ENCODE measurements around the gene OMG. TPM values are rescaled to one million over a fixed set of nuclear protein-coding genes. Genes with fewer than 3 reads are reported as not detected.
"Not testable (repeated sequence)": the region's sequence is repeated elsewhere in the genome, so short reads cannot be mapped to it uniquely, and the experiment has no call there.

Gene OMG
- polyA plus RNA-seq, 4 donors, result 0.52 to 5.9 (median 1.3) TPM; not detected in 1

- Histone ChIP-seq H3K4me3 (ENCODE audit: low read depth in 1 of 3, low read length in 3 of 3) (no peak overlapping the region), H3K27me3 (ENCODE audit: control insufficient read depth in 3 of 3, insufficient read depth in 3 of 3, low read length in 3 of 3) (no peaks in the 10 kb centered on the region), H3K9me3 (ENCODE audit: control insufficient read depth in 2 of 2, insufficient read depth in 1 of 2, low read depth in 1 of 2, low read length in 1 of 2) (no peaks in the 10 kb centered on the region), H3K36me3 (ENCODE audit: control insufficient read depth in 3 of 3, insufficient read depth in 2 of 3, low read depth in 1 of 3, low read length in 3 of 3) (peaks cover 0 to 3% (median 1%) of the 10 kb centered on the region in 3 donors), H3K27ac (ENCODE audit: low read depth in 1 of 3, low read length in 2 of 3) (no peak overlapping the region), H3K4me1 (ENCODE audit: control insufficient read depth in 3 of 3, insufficient read depth in 2 of 3, low read depth in 1 of 3, low read length in 2 of 3) (no peaks in the 10 kb centered on the region)
- no peak for DNase-seq
- WGBS, 3 donors, result 90 to 100% (median 90%) methylated on average over 1 of the region's 1 CpG
- no peak for FAIRE-seq
Measured at GRCh38 chr17:31295489-31295871, 1.6 kb downstream of the OMG start.

- no peaks in the 10 kb centered on the region for H3K9me3 ChIP-seq (ENCODE audit: control insufficient read depth in 2 of 2, insufficient read depth in 1 of 2, low read depth in 1 of 2, low read length in 1 of 2)
- DNase-seq, result no peak
- H3K27me3 ChIP-seq (ENCODE audit: control insufficient read depth in 3 of 3, insufficient read depth in 3 of 3, low read length in 3 of 3), result no peaks in the 10 kb centered on the region
- H3K27ac ChIP-seq (ENCODE audit: low read depth in 1 of 3, low read length in 2 of 3), result no peak overlapping the region
- H3K4me1 ChIP-seq (ENCODE audit: control insufficient read depth in 3 of 3, insufficient read depth in 2 of 3, low read depth in 1 of 3, low read length in 2 of 3), result no peaks in the 10 kb centered on the region
- H3K4me3 ChIP-seq (ENCODE audit: low read depth in 1 of 3, low read length in 3 of 3), result no peak overlapping the region
- H3K36me3 ChIP-seq (ENCODE audit: control insufficient read depth in 3 of 3, insufficient read depth in 2 of 3, low read depth in 1 of 3, low read length in 3 of 3), result peaks cover 0 to 3% (median 1%) of the 10 kb centered on the region in 3 donors
- FAIRE-seq, result no peak
- 83 to 86% (median 85%) methylated on average over 3 of the region's 3 CpGs for WGBS, 3 donors
Measured at GRCh38 chr17:31294820-31295488, 2.1 kb downstream of the OMG start.

- Histone ChIP-seq H3K9me3 (ENCODE audit: control insufficient read depth in 2 of 2, insufficient read depth in 1 of 2, low read depth in 1 of 2, low read length in 1 of 2) (no peaks in the 10 kb centered on the region), H3K27ac (ENCODE audit: low read depth in 1 of 3, low read length in 2 of 3) (no peak overlapping the region), H3K36me3 (ENCODE audit: control insufficient read depth in 3 of 3, insufficient read depth in 2 of 3, low read depth in 1 of 3, low read length in 3 of 3) (peaks cover 0 to 3% (median 1%) of the 10 kb centered on the region in 3 donors), H3K4me3 (ENCODE audit: low read depth in 1 of 3, low read length in 3 of 3) (no peak overlapping the region), H3K4me1 (ENCODE audit: control insufficient read depth in 3 of 3, insufficient read depth in 2 of 3, low read depth in 1 of 3, low read length in 2 of 3) (no peaks in the 10 kb centered on the region), H3K27me3 (ENCODE audit: control insufficient read depth in 3 of 3, insufficient read depth in 3 of 3, low read length in 3 of 3) (no peaks in the 10 kb centered on the region)
- no peak for DNase-seq
- FAIRE-seq, result no peak
- WGBS, 3 donors, result 94 to 98% (median 96%) methylated on average over 3 of the region's 3 CpGs
Measured at GRCh38 chr17:31294231-31294630, 2.8 kb downstream of the OMG start.

GRCh38 chr17:31293581-31293980, 3.5 kb downstream of the OMG start:
- no peak for FAIRE-seq

GRCh38 chr17:31291820-31292219, 5.2 kb downstream of the OMG start:
- H3K27me3 ChIP-seq (ENCODE audit: control insufficient read depth in 3 of 3, insufficient read depth in 3 of 3, low read length in 3 of 3), result no peaks in the 10 kb centered on the region
- peaks cover 1 to 3% (median 2%) of the 10 kb centered on the region in 3 donors for H3K36me3 ChIP-seq (ENCODE audit: control insufficient read depth in 3 of 3, insufficient read depth in 2 of 3, low read depth in 1 of 3, low read length in 3 of 3)
- no peak overlapping the region for H3K4me3 ChIP-seq (ENCODE audit: low read depth in 1 of 3, low read length in 3 of 3)
- FAIRE-seq (no peak), DNase-seq (no peak)
- no peaks in the 10 kb centered on the region for H3K4me1 ChIP-seq (ENCODE audit: control insufficient read depth in 3 of 3, insufficient read depth in 2 of 3, low read depth in 1 of 3, low read length in 2 of 3)
- H3K9me3 ChIP-seq (ENCODE audit: control insufficient read depth in 2 of 2, insufficient read depth in 1 of 2, low read depth in 1 of 2, low read length in 1 of 2), result no peaks in the 10 kb centered on the region
- H3K27ac ChIP-seq (ENCODE audit: low read depth in 1 of 3, low read length in 2 of 3), result no peak overlapping the region

More at GRCh38 chr17:31293581-31293980, 3.5 kb downstream of the OMG start:
- Histone ChIP-seq H3K4me3 (ENCODE audit: low read depth in 1 of 3, low read length in 3 of 3) (no peak overlapping the region), H3K4me1 (ENCODE audit: control insufficient read depth in 3 of 3, insufficient read depth in 2 of 3, low read depth in 1 of 3, low read length in 2 of 3) (no peaks in the 10 kb centered on the region), H3K9me3 (ENCODE audit: control insufficient read depth in 2 of 2, insufficient read depth in 1 of 2, low read depth in 1 of 2, low read length in 1 of 2) (no peaks in the 10 kb centered on the region), H3K36me3 (ENCODE audit: control insufficient read depth in 3 of 3, insufficient read depth in 2 of 3, low read depth in 1 of 3, low read length in 3 of 3) (peaks cover 0 to 3% (median 1%) of the 10 kb centered on the region in 3 donors), H3K27ac (ENCODE audit: low read depth in 1 of 3, low read length in 2 of 3) (no peak overlapping the region), H3K27me3 (ENCODE audit: control insufficient read depth in 3 of 3, insufficient read depth in 3 of 3, low read length in 3 of 3) (no peaks in the 10 kb centered on the region)
- DNase-seq, result no peak
- WGBS, 3 donors, result 93 to 98% (median 95%) methylated on average over 2 of the region's 2 CpGs

GRCh38 chr17:31289790-31290189, 7.2 kb downstream of the OMG start:
- FAIRE-seq (peak; percentile 23), DNase-seq (no peak)
- Histone ChIP-seq H3K9me3 (ENCODE audit: control insufficient read depth in 2 of 2, insufficient read depth in 1 of 2, low read depth in 1 of 2, low read length in 1 of 2) (no peaks in the 10 kb centered on the region), H3K4me1 (ENCODE audit: control insufficient read depth in 3 of 3, insufficient read depth in 2 of 3, low read depth in 1 of 3, low read length in 2 of 3) (no peaks in the 10 kb centered on the region), H3K27ac (ENCODE audit: low read depth in 1 of 3, low read length in 2 of 3) (no peak overlapping the region), H3K36me3 (ENCODE audit: control insufficient read depth in 3 of 3, insufficient read depth in 2 of 3, low read depth in 1 of 3, low read length in 3 of 3) (peaks cover 1 to 11% (median 2%) of the 10 kb centered on the region in 3 donors), H3K27me3 (ENCODE audit: control insufficient read depth in 3 of 3, insufficient read depth in 3 of 3, low read length in 3 of 3) (no peaks in the 10 kb centered on the region), H3K4me3 (ENCODE audit: low read depth in 1 of 3, low read length in 3 of 3) (no peak overlapping the region)
- 52 to 68% (median 58%) methylated on average over 3 of the region's 3 CpGs for WGBS, 3 donors

GRCh38 chr17:31287932-31288331, 9.1 kb downstream of the OMG start:
- not testable (repeated sequence) for H3K27me3 ChIP-seq (ENCODE audit: control insufficient read depth in 3 of 3, insufficient read depth in 3 of 3, low read length in 3 of 3); H3K9me3 ChIP-seq (ENCODE audit: control insufficient read depth in 2 of 2, insufficient read depth in 1 of 2, low read depth in 1 of 2, low read length in 1 of 2); DNase-seq; FAIRE-seq; H3K27ac ChIP-seq (ENCODE audit: low read depth in 1 of 3, low read length in 2 of 3); H3K4me1 ChIP-seq (ENCODE audit: control insufficient read depth in 3 of 3, insufficient read depth in 2 of 3, low read depth in 1 of 3, low read length in 2 of 3); H3K4me3 ChIP-seq (ENCODE audit: low read depth in 1 of 3, low read length in 3 of 3)
- peaks cover 1 to 23% (median 2%) of the 10 kb centered on the region in 3 donors for H3K36me3 ChIP-seq (ENCODE audit: control insufficient read depth in 3 of 3, insufficient read depth in 2 of 3, low read depth in 1 of 3, low read length in 3 of 3)
- 40% methylated on average over 1 of the region's 1 CpG; no CpG with 5 or more reads in 2 of the 3 donors for WGBS, 3 donors

GRCh38 chr17:31286587-31286986, 10.5 kb downstream of the OMG start:
- FAIRE-seq, result no peak
- 91 to 97% (median 96%) methylated on average over 1 of the region's 1 CpG for WGBS, 3 donors
- DNase-seq, result no peak

GRCh38 chr17:31283841-31284240, 13.2 kb downstream of the OMG start:
- no peaks in the 10 kb centered on the region for H3K9me3 ChIP-seq (ENCODE audit: control insufficient read depth in 2 of 2, insufficient read depth in 1 of 2, low read depth in 1 of 2, low read length in 1 of 2)
- H3K36me3 ChIP-seq (ENCODE audit: control insufficient read depth in 3 of 3, insufficient read depth in 2 of 3, low read depth in 1 of 3, low read length in 3 of 3), result peaks cover 2 to 38% (median 2%) of the 10 kb centered on the region in 3 donors
- no peak overlapping the region for H3K27ac ChIP-seq (ENCODE audit: low read depth in 1 of 3, low read length in 2 of 3)
- no peaks in the 10 kb centered on the region for H3K27me3 ChIP-seq (ENCODE audit: control insufficient read depth in 3 of 3, insufficient read depth in 3 of 3, low read length in 3 of 3)
- no peak overlapping the region for H3K4me3 ChIP-seq (ENCODE audit: low read depth in 1 of 3, low read length in 3 of 3)
- DNase-seq, result no peak
- H3K4me1 ChIP-seq (ENCODE audit: control insufficient read depth in 3 of 3, insufficient read depth in 2 of 3, low read depth in 1 of 3, low read length in 2 of 3), result no peaks in the 10 kb centered on the region
- no peak for FAIRE-seq

More at GRCh38 chr17:31286587-31286986, 10.5 kb downstream of the OMG start:
- Histone ChIP-seq H3K9me3 (ENCODE audit: control insufficient read depth in 2 of 2, insufficient read depth in 1 of 2, low read depth in 1 of 2, low read length in 1 of 2) (no peaks in the 10 kb centered on the region), H3K27ac (ENCODE audit: low read depth in 1 of 3, low read length in 2 of 3) (no peak overlapping the region), H3K36me3 (ENCODE audit: control insufficient read depth in 3 of 3, insufficient read depth in 2 of 3, low read depth in 1 of 3, low read length in 3 of 3) (peaks cover 0 to 31% (median 2%) of the 10 kb centered on the region in 3 donors), H3K4me3 (ENCODE audit: low read depth in 1 of 3, low read length in 3 of 3) (no peak overlapping the region), H3K27me3 (ENCODE audit: control insufficient read depth in 3 of 3, insufficient read depth in 3 of 3, low read length in 3 of 3) (no peaks in the 10 kb centered on the region), H3K4me1 (ENCODE audit: control insufficient read depth in 3 of 3, insufficient read depth in 2 of 3, low read depth in 1 of 3, low read length in 2 of 3) (no peaks in the 10 kb centered on the region)
